Activated CD4-positive, alpha-beta T cell treated with anti-CD3 and anti-CD28 coated beads for 4 hours (primary cell): ENCODE measurements around the gene ACTR1B.
"Not testable (repeated sequence)": the region's sequence is repeated elsewhere in the genome, so short reads cannot be mapped to it uniquely, and the experiment has no call there.

ENCODE experiments used
- DNase-seq, 2 donors: peaks; one replicate each; pipeline ENCODE4 v3.0.0-alpha.2; 2020

ACTR1B gene

GRCh38 chr2:97663962-97664635 lies at the start of gene ACTR1B:
ACTR1B (minus strand) TSS chr2:97664044; CDS start chr2:97663890, 154 bp downstream.
- DNase-seq, result peak; percentile 96 to 98

DNA sequence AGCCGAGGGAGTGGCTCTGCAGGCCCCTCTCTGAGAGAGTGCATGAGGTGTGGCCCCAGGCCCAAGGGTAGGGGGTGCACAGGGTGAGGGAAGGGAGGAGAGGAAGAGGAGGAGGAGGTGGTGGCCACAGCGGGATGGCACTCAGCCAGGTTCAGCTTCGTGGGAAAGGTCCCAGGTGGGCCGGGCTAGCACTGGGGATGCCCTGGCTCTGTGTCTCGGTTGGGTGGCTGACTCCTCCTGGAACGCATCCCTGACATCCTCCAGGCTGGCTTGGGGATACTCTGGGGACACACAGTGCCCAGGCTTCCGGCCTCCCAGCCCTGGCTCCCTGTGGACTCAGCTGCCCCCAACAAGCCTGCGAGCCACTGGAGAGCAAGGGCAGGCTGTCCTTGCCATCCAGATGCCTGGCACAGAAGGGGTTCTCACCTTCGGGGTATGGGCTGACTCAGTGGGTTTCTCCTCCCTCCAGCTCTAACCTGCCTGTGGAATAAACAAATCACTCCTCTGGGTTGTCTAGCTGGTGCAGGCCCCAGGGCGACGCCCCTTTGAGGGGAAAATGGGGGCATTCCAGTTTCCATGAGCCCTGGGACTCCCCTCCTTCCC lies 49.0 kb upstream of the ACTR1B start:
- peak; percentile 62 to 66 for DNase-seq

DNA sequence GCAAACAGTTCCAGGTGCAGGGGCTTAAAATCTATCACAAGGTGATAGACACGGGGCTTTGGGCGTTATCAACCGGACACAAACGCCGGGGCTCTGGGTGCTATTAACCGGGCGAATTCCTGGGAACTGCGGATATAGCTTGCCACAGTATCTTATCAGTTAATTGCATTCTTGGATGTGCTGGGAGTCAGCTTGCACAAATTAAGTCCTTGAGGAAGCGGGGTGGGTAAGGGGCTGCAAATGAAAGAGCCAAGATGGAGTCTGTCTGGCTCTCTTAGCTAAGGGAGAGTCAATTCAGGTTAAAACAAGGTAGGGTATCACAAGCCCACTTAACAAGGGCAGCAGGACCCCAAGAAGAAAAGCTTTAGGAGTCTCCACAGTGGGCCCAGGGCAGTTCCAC lies 48.3 kb upstream of the ACTR1B start:
- not testable (repeated sequence) for DNase-seq

- no peak for DNase-seq
These were observed 47.5 kb upstream of the ACTR1B start for GRCh38 chr2:97711394-97711711.

DNA sequence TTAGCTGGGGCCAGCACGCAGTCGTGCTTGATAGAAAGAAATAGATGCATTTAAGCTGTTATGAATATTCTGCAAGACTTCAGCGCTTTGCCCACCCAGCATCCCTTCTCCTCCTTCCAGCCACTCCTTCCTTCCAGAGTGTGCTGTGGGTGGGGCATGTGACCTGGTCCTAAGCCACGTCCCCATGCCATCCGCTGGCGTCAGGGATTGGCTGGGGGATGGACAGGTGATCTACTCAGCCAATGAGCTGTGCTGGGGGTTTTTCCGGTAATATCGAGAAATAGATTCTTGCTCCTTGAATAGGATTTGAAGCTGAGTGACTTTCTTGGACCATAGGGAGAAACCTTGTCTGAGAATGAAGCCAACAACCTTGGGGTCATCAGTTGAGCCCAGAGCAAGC lies 44.8 kb upstream of the ACTR1B start:
- DNase-seq, result no peak

DNA sequence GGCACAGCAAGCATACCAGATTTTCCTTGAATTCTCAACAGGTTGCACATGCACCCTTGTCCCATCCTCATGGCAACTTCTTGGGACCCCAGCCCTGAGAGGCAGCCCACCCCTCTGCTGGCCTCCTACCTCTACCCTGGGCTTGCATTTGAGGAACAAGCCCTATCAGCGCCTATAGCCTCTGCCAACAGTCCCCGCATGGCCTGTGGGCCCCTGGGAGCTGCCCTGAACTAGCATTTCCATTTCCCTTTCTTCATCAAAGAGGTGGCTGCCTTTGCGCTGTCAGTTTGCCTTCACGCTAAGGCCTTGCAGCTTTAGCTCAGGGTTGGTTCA lies 44.2 kb upstream of the ACTR1B start:
- DNase-seq, result no peak

DNA sequence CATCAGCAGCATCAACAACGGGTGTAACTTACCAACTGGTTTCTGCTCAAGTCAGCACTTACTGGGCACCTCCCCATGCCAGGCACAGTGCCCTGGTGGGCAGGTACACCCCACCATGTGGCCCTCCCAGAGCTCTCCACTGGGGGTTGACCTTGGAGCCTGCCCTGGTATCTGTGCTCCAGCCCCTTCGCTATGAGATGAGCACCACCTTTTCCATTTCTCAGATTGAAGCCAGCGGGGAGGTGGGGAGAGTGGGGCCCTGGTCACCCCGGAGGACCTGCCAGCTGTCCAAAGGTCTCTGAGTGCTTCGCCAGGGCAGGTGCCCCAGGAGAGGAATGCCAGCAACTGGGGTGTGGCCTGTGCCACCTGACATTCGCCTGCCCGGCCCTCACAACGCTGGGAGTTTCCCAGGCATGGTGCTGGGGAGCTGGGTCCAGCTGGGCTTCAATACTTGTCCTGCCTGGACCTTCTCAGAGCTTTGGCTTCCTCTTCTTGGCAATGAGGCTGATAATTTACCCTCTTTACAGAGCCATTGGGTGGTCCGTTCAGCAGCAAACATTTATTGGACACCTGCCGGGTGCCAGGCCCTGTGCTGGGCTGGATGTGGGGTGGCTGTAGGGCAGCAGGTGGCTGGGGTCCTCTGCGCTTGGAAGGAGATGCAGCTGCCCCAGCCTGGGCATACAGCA lies 43.7 kb upstream of the ACTR1B start:
- DNase-seq, result no peak

DNA sequence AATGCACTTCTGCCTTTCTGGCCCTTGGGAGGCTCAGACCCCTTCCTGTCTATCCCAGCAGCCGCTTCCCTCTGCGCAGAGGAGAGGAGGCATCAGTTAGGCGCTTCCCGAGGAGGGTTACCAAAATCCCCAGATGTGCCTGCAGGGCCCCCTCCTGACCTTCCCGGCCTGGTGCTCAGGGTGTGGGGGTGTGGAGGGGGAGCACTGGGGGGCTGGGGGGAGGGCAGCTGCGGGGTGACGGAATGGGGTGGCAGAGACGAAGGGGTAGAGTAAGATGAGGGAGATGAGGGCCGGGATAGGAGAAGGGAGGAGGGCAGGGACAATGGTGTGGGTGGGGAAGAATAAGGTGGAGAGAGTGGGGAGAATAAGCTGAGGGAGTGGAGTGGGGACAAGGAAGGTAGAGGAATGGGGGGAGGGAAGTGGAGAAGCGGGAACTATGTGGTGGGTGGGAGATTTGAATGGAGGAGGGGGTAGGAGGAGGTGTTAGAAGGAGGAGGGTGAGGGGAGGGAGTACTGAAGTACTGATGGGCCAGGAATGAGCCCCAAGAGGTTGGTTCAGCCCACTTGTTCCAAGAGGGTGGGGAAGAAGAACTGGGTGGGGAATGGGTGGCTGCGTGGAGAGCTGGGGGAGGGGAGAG lies 43.0 kb upstream of the ACTR1B start:
- no peak for DNase-seq

GRCh38 chr2:97706112-97706511 lies 42.3 kb upstream of the ACTR1B start:
- DNase-seq, result no peak

DNA sequence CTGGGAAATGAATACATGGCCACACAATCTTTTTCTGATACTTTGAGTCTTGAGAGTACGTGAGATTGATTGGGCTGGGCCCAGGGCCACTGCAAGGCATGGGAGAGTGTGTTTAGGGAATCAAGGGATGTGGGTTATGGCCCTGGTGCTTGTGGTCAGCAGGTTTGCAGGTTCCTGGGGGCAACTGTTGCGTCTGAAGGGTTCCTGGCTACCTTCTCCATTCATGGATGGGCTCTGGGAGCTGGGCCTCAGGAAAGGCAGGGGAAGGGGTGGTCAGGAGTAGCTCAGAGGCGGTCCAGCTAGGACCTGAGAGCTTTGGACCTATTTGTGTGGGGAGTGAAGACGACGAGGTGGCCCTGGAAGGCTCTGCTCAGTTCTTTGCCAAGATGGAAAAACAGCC lies 41.1 kb upstream of the ACTR1B start:
- no peak for DNase-seq

DNA sequence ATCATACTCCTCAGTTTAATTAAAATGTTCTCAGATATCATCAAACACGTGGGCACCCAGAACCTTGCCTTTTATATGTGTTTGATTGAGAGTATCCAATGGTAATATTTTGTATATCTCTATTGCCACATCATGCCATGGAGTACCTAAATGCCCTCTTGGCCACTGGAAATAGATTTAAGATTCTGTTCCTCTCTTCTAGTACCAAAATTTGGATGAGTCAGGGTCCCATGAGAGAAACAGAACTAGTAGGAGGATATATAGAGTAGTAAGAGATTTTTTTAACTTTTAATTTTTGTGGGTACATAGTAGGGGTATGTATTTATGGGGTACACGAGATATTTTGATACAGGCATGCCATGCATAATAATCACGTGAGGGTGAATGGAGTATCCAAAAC lies 39.9 kb upstream of the ACTR1B start:
- DNase-seq, result no peak

- no peak for DNase-seq
These were observed 39.1 kb upstream of the ACTR1B start for GRCh38 chr2:97702731-97703470.

GRCh38 chr2:97701851-97702465 lies 38.1 kb upstream of the ACTR1B start:
- DNase-seq, result no peak

GRCh38 chr2:97701186-97701585 lies 37.3 kb upstream of the ACTR1B start:
- DNase-seq, result no peak

GRCh38 chr2:97699765-97700444 lies 36.1 kb upstream of the ACTR1B start:
- DNase-seq, result peak; percentile 43 to 70

DNA sequence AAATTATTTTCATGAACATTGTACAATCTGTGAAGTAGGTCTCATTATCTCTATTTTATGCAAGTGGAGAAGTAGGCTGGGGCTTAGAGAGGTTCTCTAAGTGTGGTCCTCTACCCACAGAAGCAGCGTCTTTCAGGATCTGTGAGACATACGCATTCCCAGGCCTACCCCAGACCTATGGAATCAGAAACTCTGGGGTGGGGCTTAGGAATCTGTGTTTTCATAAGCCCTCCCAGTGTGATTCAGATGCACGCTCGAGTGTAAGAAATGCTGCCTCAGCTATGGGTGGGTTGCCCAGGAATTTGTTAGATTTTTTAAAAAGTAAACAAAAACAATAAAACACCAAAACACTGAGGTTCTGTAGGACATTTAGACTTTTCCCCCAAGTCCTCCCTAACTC lies 34.7 kb upstream of the ACTR1B start:
- no peak for DNase-seq

DNA sequence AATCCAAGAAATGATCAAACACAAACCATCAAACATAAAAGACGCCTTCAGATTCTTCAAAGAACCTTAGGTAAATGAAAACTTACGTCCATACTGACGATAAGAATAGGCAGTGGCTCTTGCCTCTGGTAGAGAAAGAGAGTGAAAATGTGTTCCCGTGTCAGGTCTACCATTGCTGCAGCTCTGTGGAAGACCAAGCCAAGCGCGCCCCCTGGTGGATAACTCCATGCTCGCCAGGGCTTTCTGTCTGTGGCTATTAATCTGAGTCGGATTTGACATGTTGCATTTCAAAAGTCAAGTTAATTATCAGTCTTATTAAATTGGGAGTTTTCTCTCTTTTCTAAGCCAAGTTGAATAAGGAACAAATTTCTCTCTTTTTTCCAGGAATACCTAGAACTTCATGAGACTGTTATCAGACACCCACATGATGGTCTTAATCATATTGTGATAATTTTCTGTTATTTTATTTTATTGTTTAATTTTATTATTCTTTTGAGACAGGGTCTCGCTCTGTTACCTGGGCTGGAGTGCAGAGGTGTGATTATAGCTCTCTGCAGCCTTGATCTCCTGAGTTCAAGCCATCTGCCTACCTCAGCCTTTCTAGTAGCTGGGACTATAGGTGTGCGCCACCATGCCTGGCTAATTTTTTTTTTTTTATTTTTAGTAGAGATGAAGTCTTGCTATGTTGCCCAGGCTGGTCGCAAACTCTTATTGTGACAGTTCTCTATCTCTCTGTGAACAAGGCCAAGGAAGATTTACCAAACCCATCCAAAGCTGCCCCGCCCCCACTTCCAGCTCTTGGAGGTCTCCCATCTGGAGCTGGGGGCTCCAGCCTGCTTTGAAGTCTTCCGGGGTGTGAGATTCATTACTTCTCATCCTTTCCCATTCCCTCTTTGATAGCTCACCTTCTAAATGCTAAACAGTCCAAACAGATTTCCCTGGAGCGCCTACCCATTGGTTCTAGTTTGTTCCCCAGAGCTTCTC lies 33.7 kb upstream of the ACTR1B start:
- DNase-seq, result peak; percentile 89 to 97

DNA sequence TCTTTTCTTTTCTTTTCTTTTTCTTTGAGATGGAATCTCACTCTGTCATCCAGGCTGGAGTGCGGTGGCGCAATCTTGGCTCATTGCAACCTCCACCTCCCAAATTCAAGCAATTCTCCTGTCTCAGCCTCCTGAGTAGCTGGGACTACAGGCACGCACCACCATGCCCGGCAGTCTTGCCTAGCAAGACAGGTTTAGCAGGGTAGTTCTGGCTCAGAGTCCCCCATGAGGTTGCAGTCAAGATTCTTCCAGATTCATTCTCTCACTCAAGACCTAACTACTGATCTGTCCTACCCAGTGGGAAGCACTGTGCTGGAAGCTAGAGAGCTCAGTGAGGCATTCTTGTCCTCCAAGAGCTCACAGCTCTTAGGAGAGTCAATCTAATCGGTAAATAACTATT lies 31.9 kb upstream of the ACTR1B start:
- no peak for DNase-seq

DNA sequence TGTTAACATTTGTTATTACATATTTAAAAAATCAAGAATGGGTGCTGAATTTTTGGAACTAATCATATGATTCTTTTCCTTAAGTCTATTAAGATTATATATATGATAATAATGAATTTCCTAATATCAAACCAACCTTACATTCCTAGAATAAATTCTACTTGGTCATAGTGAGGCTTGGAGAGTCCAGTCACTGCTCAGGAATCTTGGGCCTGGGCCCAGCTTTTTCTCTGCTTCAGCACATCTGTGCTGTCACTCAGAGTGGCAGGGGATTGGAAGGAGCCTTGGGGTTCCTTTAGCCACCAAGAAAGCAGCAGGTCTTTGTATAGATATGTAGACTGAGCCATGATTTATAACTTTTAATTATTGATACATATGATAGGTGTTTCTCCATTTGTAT lies 29.6 kb upstream of the ACTR1B start:
- DNase-seq, result no peak

- no peak for DNase-seq
These were observed 27.3 kb upstream of the ACTR1B start for GRCh38 chr2:97691166-97691565.
